RPMI7951 (cell line): ENCODE results near the gene ITGA3. TPM values are rescaled to one million over a fixed set of nuclear protein-coding genes. Genes with fewer than 3 reads are reported as not detected.
A peak's percentile ranks its signal among the peaks of the same experiment; 100 is the strongest.

Experiments used
- DNase-seq: peaks from one replicate; pipeline ENCODE4 v3.0.0-alpha.2; 2012; ENCODE audit warnings: low read depth
- total RNA-seq: library from RNA; depleted of rRNA; stranded (reverse); fragments of >200 nt; shearing (Covaris generic); gene quantifications from 2 replicates; pipeline ENCODE4 v1.2.3, GENCODE V29; 2014; rRNA removed

The ITGA3 gene
- total RNA-seq, 1 experiment from 2014 or later = 213 TPM

DNA sequence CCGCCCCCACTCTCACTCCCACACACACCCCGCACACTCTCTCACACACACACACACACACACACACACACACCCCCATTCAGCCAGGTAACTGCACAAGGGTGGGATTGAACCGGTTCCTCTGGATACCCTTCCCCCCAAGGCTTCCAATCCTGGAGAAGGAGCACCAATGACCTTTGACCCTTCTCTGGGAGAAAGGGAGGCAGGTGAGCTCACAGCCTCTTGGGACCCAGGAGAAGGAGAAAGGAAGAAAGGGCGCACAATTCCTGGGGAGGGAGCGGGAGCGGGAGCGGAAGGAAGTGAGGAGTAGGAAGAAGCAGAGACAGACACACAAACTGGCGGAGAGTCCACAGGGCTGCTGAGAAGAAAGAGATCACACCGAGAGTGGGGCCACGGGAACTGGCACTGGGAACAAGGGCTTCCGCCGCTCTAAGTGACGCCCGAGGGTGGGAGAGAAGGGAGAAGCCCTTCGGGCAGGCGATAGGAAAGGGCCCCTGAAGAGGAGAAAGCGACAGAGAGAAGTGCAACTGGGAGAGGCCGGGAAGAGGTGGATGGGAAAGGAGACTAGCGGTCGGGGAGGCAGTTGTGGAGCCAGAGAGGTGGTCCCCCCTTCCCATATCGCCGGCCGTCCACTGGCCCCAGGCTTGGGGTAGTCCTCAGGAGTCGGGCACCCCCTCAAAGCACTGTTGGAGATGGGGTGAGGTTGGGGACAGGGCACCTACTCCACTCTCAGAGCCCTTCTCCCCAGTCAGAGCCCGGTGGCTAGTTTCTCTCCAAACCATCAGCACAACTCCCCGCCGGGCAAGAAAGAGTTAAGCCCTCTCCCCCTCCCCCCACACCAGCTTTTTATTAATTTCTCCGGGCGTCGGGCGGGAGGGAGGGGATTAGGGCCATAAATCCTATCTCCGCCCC lies 72.8 kb downstream of the ITGA3 start:
- DNase-seq = no peak

DNA sequence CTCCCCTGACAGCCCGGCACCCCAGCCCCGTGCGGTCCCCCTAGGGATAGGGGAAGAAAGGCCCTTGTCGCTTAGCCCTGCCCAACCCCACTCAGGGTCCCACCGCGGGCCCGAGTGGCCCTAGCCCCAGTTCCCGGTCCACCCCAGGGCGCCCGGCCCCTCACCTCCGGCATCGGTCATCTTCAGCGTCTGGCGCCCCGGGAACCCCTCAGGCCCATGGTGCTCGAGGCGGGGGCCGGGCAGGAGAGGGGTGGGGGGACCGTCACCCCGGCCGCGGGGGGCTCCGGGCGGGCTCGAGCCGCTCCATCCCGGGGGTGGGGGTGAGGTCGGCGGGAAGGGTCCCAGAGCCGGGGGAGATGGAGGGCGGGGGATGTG lies 73.4 kb downstream of the ITGA3 start:
- DNase-seq = no peak

DNA sequence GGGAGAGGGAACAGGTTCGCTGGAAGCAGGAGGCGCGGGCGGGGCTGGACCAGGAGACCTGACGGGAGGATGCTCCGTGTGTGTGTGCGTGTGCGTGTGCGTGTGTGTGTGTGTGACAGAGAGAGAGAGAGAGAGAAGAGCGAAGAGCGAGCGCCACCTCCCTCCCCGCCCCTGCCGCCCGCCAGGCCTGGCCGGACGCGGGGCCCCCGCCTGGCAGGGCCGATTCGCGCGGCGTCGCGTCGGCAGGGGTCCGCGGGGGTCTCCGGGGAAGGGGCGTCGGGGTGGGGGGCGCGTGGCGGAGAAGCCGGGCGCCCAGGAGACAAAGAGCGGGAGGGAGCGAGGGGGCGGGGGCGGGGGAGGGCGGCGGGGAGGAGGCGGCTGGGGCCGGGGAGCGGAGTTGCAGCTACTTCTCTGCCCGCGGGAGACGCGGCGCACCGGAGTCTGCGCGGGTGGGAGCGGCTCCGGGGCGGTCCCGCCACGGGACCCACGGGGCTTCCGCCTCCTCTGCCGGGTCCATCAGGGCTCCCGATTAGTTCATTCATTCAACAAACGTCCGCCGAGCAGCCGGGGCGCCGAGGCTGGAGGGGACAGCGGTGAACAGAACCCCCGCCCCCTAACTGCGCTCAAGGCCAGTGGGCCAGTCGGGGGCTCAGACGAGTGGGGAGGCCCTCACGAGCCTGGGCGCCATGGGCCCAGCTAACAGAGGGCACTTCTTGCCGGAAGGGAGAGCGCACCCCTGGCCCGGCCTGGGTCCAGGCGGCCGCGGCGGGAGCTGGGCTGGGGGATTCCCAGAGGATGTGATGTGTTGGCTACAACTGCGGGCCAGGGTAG lies 74.0 kb downstream of the ITGA3 start, which contains the start of gene SAMD14:
Gene SAMD14, minus strand, starts transcription at position 433 of the 831 bp plus-strand sequence. CDS start 5,201 bp downstream, outside the sequence.
- DNase-seq = peak; percentile 45

DNA sequence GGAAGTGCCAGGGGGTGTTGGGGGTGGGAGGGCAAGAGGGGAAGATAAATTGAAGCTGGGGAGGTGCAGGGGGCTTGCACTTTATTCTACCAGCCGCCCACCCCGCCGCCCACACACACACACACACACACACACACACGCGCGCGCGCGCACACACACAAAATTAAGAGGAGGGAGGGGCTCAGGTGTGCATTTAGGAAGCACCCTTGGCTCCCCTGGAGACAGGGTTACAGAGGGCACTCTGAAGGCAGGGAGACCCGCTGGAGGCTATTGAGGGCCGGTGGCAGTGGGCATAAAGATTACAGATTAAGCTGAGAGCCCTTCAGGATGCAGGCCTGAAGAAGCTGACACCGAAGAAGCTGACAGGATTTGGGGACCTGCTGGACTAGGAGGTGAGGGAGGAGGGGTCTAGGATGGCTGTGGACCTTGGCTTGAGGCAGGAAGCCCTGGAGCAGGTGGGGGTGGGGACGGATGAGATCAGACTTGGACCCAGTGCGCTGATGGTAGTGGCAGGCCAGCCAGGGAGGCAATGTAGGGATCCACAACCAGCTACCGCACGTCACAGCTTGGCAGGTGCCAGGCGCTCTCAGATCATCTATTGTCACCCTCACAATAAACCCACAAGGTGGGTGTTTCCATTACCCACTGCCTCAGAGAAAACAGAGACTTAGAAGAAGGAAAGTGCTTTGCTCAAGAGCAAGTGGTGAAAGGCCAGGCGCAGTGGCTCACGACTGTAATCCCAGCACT lies 74.8 kb downstream of the ITGA3 start:
- no peak for DNase-seq

GRCh38 chr17:50132104-50132794 lies 76.3 kb downstream of the ITGA3 start:
- no peak for DNase-seq

DNA sequence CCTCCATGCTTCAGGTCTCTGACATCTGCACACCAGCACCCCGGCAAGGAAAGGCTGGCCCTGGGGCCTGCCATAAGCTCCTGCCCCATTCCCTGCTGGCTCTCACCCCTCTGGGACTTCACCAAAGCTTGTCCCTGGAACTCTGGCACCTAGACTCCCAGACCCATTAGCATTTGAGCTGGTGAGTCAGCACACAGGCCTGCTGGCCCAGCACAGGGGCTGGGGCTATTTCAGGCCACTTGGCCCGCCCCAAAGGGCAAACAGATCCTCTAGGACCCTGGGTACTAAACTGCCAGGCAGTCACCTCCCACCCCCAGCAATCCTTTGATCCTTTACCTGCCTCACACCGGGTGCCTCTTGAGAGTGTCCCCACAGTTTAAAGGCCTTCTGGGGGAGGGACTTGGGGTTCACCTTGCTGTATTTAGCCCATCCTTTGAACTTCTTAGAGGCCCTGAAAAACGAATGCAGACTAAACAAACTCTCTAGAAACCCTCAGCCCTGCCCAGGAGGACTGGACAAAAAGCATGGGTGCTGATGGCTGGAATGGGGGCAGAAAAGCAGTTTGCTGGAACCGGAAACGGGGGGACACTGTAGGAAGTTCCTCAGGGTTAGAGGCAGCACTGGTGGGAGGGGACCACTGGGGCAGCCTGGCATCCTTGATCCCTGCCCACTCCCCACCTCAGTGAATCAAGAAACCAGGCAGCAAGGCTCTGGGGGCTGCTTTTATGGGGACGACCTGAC lies 77.3 kb downstream of the ITGA3 start:
- DNase-seq = peak; percentile 51

- DNase-seq = no peak
Observed at GRCh38 chr17:50133769-50134099, 77.8 kb downstream of the ITGA3 start.

- DNase-seq = no peak
Observed at GRCh38 chr17:50134206-50135110, 78.5 kb downstream of the ITGA3 start.

- no peak for DNase-seq
Observed at GRCh38 chr17:50135316-50136095, 79.6 kb downstream of the ITGA3 start.

- DNase-seq = no peak
Observed at GRCh38 chr17:50136096-50136687, 80.3 kb downstream of the ITGA3 start.

GRCh38 chr17:50137042-50137441 lies 81.1 kb downstream of the ITGA3 start:
- DNase-seq = no peak

- DNase-seq = no peak
Observed at GRCh38 chr17:50139185-50139783, 83.4 kb downstream of the ITGA3 start.

Other genes with a start within 250 kb of the ITGA3 start
- gene TAC4, start 208.0 kb upstream of the ITGA3 start, total RNA-seq = not detected in 2 replicates
- not detected in 2 replicates for gene DLX4, start 86.9 kb upstream of the ITGA3 start, total RNA-seq
- not detected in 2 replicates for gene DLX3, start 60.9 kb upstream of the ITGA3 start, total RNA-seq
- 13.9 and 19.2 TPM in 2 replicates for gene PDK2, start 39.2 kb downstream of the ITGA3 start, total RNA-seq
- gene SAMD14, start 74.0 kb downstream of the ITGA3 start, total RNA-seq = 0.10 and 0.24 TPM in 2 replicates
- 9.5 and 12.8 TPM in 2 replicates for gene PPP1R9B, start 94.6 kb downstream of the ITGA3 start, total RNA-seq
- gene SGCA, start 109.9 kb downstream of the ITGA3 start, total RNA-seq = not detected in 2 replicates
- gene COL1A1, start 145.5 kb downstream of the ITGA3 start, total RNA-seq = 239 and 259 TPM in 2 replicates
- 0.29 TPM in 1 of 2 replicates, not detected in the other for gene TMEM92, start 218.4 kb downstream of the ITGA3 start, total RNA-seq